Fibroblast of lung (primary cell): ENCODE data around the gene MROH2B. TPM values are rescaled to one million over a fixed set of nuclear protein-coding genes. Genes with fewer than 3 reads are reported as not detected.

ENCODE experiments used
- DNase-seq, 2 donors: peaks; one replicate each; pipeline versions ENCODE4 v3.0.0 to v3.0.0-alpha.2; 2010; ENCODE audit warnings: low read depth in 2 of 2
- H2AFZ ChIP-seq: 2 replicates; pipeline ENCODE4 v1.5.1; 2012; ENCODE audit warnings: low read length, control low read depth, inconsistent platforms
- H3K27ac ChIP-seq: 2 replicates; pipeline ENCODE4 v1.5.1; 2011; ENCODE audit warnings: low read length, control low read depth; ENCODE audit not compliant: insufficient read depth
- H3K27me3 ChIP-seq: 2 replicates; pipeline ENCODE4 v1.5.1; 2011; ENCODE audit warnings: mild to moderate bottlenecking, low read length; ENCODE audit not compliant: control insufficient read depth, insufficient read depth
- H3K36me3 ChIP-seq: 2 replicates; pipeline ENCODE4 v1.5.1; 2011; ENCODE audit warnings: low read length; ENCODE audit not compliant: control insufficient read depth, insufficient read depth
- H3K4me1 ChIP-seq: 2 replicates; pipeline ENCODE4 v1.5.1; 2011; ENCODE audit warnings: low read length; ENCODE audit not compliant: control insufficient read depth, insufficient read depth; ENCODE audit errors: extremely low read depth
- H3K4me2 ChIP-seq: 2 replicates; pipeline ENCODE4 v1.5.1; 2011; ENCODE audit warnings: low read length, control low read depth; ENCODE audit not compliant: insufficient read depth; ENCODE audit errors: extremely low read depth
- H3K4me3 ChIP-seq, 4 experiments: fragments of 200-600 bp in 1 of 4; sonication (generic) in 1 of 4; replicated peaks in 1 of 4; 2 replicates each; pipeline ENCODE4 v1.5.1; 2011 to 2016; ENCODE audit warnings: low read length in 4 of 4, low read depth in 3 of 4, mild to moderate bottlenecking in 3 of 4, control low read depth in 2 of 4, inconsistent platforms in 1 of 4, mixed read lengths in 1 of 4; ENCODE audit not compliant: insufficient read depth in 1 of 4; ENCODE audit errors: control extremely low read depth in 1 of 4
- H3K79me2 ChIP-seq: 2 replicates; pipeline ENCODE4 v1.5.1; 2012; ENCODE audit warnings: mild to moderate bottlenecking, low read length, inconsistent platforms; ENCODE audit not compliant: control insufficient read depth, insufficient read depth
- H3K9ac ChIP-seq: 2 replicates; pipeline ENCODE4 v1.5.1; 2011; ENCODE audit warnings: mild to moderate bottlenecking, low read length, control low read depth; ENCODE audit not compliant: insufficient read depth
- H3K9me3 ChIP-seq: 2 replicates; pipeline ENCODE4 v1.5.1; 2012; ENCODE audit warnings: low read depth, low read length; ENCODE audit not compliant: control insufficient read depth, insufficient read depth
- H4K20me1 ChIP-seq: 2 replicates; pipeline ENCODE4 v1.5.1; 2011; ENCODE audit warnings: low read length; ENCODE audit not compliant: control insufficient read depth, insufficient read depth; ENCODE audit errors: extremely low read depth
- EZH2 ChIP-seq: IDR thresholded peaks from 2 replicates; pipeline ENCODE4 v1.5.1; 2012; ENCODE audit warnings: low read length, control low read depth, mild to moderate bottlenecking; ENCODE audit errors: missing control alignments
- polyA plus RNA-seq, 2 donors: library from polyadenylated mRNA; depleted of rRNA in 1 of 2; stranded (reverse) in 1 of 2; unstranded in 1 of 2; fragments of >200 nt; gene quantifications; 2 replicates each; pipeline ENCODE4 v1.2.1, GENCODE V29; 2011 to 2012; ENCODE audit warnings: missing spikeins in 1 of 2
- total RNA-seq: library from RNA; depleted of rRNA; stranded (reverse); fragments of >200 nt; gene quantifications from 2 replicates; pipeline ENCODE4 v1.2.1, GENCODE V29; 2014
- TF ChIP-seq, protein P1 (sequence below), 2 donors: IDR thresholded peaks in 1 of 2; conservative IDR thresholded peaks in 1 of 2; 1 replicate in 1 of 2; 2 replicates in 1 of 2; pipeline ENCODE4 v1.5.1; 2011 to 2012; ENCODE audit warnings: low read length in 2 of 2, control low read depth in 1 of 2, inconsistent platforms in 1 of 2, low read depth in 1 of 2, mild to moderate bottlenecking in 1 of 2

Gene MROH2B
- total and polyA plus RNA-seq, 2 donors (not counting 1 experiment from before 2014, with no cell fraction given), result not detected

DNA sequence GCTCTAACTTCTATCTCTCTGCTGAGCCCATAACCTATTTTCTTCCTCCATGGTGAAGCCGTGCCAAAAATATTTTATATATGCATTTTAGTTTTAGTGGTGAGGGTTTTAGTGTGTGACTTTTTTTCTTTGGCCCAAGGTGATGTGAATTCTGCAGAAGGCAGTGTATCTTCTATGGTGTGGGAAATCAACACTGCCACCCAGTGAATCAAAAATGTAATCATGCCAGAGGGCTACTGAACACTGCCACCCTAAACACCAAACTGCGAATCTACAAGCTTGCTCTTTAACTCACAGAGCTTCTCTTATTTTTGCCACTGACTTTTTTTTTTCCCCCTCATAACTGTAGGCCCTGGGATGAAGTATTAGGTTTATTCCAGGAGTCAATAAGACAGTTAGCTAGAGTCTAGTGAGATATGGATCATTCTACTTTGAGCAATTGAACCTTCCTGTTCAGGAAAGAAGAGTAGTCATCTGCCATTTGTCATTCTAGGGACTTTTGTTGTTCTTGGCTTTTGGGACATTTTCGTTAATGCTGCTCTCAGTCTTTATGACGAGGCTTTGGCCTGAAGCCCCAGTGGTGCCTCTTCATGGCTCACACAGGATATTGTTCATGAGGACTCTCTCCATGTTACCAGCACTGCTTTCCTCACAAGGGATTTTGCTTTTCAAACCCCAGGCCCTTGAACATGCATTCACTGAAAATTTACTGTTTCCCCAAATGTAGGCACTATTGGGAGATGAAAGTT is 108.8 kb downstream of the MROH2B start:
- Histone ChIP-seq H3K27me3 (no peaks in the 10 kb centered on the region), H3K9me3 (no peaks in the 10 kb centered on the region), H3K4me1 (no peaks in the 10 kb centered on the region), H3K4me2 (no peak overlapping the region), H3K36me3 (no peaks in the 10 kb centered on the region), H4K20me1 (no peaks in the 10 kb centered on the region), H2AFZ (no peak overlapping the region), H3K9ac (no peak overlapping the region), H3K79me2 (no peaks in the 10 kb centered on the region), H3K4me3 (no peak overlapping the region), H3K27ac (no peak overlapping the region)
- TF ChIP-seq EZH2, result no peak
- TF ChIP-seq, protein P1, sequence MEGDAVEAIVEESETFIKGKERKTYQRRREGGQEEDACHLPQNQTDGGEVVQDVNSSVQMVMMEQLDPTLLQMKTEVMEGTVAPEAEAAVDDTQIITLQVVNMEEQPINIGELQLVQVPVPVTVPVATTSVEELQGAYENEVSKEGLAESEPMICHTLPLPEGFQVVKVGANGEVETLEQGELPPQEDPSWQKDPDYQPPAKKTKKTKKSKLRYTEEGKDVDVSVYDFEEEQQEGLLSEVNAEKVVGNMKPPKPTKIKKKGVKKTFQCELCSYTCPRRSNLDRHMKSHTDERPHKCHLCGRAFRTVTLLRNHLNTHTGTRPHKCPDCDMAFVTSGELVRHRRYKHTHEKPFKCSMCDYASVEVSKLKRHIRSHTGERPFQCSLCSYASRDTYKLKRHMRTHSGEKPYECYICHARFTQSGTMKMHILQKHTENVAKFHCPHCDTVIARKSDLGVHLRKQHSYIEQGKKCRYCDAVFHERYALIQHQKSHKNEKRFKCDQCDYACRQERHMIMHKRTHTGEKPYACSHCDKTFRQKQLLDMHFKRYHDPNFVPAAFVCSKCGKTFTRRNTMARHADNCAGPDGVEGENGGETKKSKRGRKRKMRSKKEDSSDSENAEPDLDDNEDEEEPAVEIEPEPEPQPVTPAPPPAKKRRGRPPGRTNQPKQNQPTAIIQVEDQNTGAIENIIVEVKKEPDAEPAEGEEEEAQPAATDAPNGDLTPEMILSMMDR (conservative IDR thresholded peaks at IDR 0.05 in 1 of 2, IDR thresholded peaks at IDR 0.05 in 1 of 2; ENCODE audit: low read depth in 1 of 2, low read length in 2 of 2), result no peak
- no peak for DNase-seq

DNA sequence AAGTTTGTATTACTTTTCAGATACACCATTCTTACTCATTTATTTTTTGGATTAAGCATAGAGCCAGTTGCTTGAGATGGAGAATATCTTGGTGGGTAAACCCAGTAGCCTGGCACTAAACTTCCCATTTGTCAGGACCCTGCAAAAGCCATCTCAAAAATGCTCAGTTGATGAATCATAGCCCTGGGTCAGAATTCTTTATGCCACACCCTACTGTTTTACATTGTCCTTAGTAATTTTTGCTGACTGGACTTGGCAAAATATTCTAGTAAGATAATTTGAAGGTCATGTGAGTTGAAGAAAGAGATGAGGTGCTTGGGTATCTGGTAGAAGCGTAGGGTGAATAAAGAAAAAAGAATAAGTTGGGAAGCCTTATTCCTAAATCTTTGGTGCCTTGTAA is 111.1 kb downstream of the MROH2B start:
- H3K4me3 ChIP-seq, result no peak overlapping the region
- no peaks in the 10 kb centered on the region for H4K20me1 ChIP-seq
- no peaks in the 10 kb centered on the region for H3K4me1 ChIP-seq
- no peak overlapping the region for H3K9ac ChIP-seq
- H3K9me3 ChIP-seq, result no peaks in the 10 kb centered on the region
- no peaks in the 10 kb centered on the region for H3K36me3 ChIP-seq
- no peak for TF ChIP-seq EZH2
- TF ChIP-seq, protein P1 (conservative IDR thresholded peaks at IDR 0.05 in 1 of 2, IDR thresholded peaks at IDR 0.05 in 1 of 2; ENCODE audit: low read depth in 1 of 2, low read length in 2 of 2), result no peak
- H2AFZ ChIP-seq, result no peak overlapping the region
- no peaks in the 10 kb centered on the region for H3K27me3 ChIP-seq
- no peak for DNase-seq
- H3K4me2 ChIP-seq, result no peak overlapping the region
- H3K79me2 ChIP-seq, result no peaks in the 10 kb centered on the region
- H3K27ac ChIP-seq, result no peak overlapping the region

DNA sequence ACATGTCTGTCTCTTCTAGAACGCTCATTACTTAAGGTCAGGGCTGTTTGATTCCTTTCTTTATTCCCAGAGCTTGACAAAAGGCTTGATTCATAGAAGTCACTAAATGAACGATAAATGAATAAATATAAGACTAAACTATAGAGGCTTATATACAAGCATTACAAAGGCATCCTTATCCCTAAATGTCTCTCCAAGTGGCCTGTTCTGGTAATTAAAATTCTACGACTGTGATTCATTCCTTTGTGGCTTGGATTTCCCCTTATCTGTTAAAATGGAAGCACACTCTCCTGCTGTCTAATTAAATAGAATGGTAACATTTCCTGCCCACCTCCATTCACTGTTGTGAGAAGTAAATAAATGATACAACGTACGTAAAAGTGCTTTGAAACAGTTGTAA is 112.3 kb downstream of the MROH2B start:
- TF ChIP-seq, protein P1 (conservative IDR thresholded peaks at IDR 0.05 in 1 of 2, IDR thresholded peaks at IDR 0.05 in 1 of 2; ENCODE audit: low read depth in 1 of 2, low read length in 2 of 2), result no peak
- TF ChIP-seq EZH2, result no peak
- Histone ChIP-seq H3K27me3 (no peaks in the 10 kb centered on the region), H3K4me1 (no peaks in the 10 kb centered on the region), H3K27ac (no peak overlapping the region), H2AFZ (no peak overlapping the region), H3K36me3 (no peaks in the 10 kb centered on the region), H4K20me1 (no peaks in the 10 kb centered on the region), H3K4me3 (no peak overlapping the region), H3K79me2 (no peaks in the 10 kb centered on the region), H3K9me3 (no peaks in the 10 kb centered on the region), H3K9ac (no peak overlapping the region), H3K4me2 (no peak overlapping the region)
- peak in 1 of 2 donors; percentile 13 for DNase-seq
